Measurements from ENCODE around the gene PHTF2.

DNA sequence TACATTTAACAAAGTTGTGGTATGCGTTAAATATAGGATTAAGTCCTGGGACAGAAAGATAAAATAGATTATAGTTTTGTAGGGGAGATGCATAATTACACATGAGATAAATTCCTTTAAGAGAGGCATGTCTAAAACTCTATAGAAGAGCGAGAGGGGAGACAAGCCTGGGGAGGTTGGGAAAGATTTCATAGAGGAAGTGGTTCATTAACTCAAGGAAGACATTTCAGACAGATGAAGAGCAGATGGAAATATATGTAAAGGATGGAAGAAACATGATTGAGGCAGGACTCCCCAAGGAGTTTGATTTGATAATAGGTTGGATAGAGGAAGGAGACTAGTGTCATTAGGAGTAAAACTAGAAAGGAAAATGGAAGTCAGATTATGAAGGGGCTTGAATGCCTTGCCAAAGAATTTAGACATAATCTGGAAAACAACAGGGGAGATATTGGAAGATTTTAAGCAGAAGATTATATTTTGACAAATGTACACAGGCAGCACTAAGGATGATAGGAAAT, 96.1 kb downstream of the PHTF2 start:
- TF ChIP-seq, protein P1, sequence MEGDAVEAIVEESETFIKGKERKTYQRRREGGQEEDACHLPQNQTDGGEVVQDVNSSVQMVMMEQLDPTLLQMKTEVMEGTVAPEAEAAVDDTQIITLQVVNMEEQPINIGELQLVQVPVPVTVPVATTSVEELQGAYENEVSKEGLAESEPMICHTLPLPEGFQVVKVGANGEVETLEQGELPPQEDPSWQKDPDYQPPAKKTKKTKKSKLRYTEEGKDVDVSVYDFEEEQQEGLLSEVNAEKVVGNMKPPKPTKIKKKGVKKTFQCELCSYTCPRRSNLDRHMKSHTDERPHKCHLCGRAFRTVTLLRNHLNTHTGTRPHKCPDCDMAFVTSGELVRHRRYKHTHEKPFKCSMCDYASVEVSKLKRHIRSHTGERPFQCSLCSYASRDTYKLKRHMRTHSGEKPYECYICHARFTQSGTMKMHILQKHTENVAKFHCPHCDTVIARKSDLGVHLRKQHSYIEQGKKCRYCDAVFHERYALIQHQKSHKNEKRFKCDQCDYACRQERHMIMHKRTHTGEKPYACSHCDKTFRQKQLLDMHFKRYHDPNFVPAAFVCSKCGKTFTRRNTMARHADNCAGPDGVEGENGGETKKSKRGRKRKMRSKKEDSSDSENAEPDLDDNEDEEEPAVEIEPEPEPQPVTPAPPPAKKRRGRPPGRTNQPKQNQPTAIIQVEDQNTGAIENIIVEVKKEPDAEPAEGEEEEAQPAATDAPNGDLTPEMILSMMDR (IDR thresholded peaks at IDR 0.05; ENCODE audit: low read depth, low read length, poor library complexity, severe bottlenecking) = no peak
- TF ChIP-seq EZH2phosphoT487 (IDR thresholded peaks at IDR 0.05; ENCODE audit: borderline replicate concordance, low read length) = no peak
